ENCODE results near the gene CD22.

Gene CD22

DNA sequence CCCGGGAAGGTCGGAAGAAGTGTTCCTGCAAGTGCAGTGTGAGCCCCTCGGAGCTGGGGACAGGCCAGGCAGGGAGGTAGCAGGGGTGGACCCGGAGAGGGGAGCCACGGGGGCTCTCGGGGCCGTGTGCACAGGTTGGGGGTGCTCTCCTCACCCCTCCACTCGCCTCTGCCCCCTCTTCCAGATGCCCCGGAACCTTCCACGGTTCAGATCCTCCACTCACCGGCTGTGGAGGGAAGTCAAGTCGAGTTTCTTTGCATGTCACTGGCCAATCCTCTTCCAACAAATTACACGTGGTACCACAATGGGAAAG is 9.0 kb downstream of the CD22 start:
- DNase-seq: no peak
- no peak overlapping the region for H3K27ac ChIP-seq (ENCODE audit: low read length, poor library complexity, severe bottlenecking)
- H4K8ac ChIP-seq (ENCODE audit: low read length): no peak overlapping the region
- no peak overlapping the region for H2BK5ac ChIP-seq (ENCODE audit: low read depth, low read length, poor library complexity, severe bottlenecking)
- no peak overlapping the region for H3K4me2 ChIP-seq (ENCODE audit: low read length, poor library complexity, severe bottlenecking)
- H3K79me1 ChIP-seq (replicated peaks; ENCODE audit: low read length, poor library complexity, severe bottlenecking): no peaks in the 10 kb centered on the region
- H2BK15ac ChIP-seq (ENCODE audit: low read depth, poor library complexity, severe bottlenecking): no peak overlapping the region
- H4K91ac ChIP-seq (ENCODE audit: low read length): no peak overlapping the region
- no peak overlapping the region for H3K4ac ChIP-seq (ENCODE audit: low read depth in 1 of 2, low read length in 2 of 2)
- WGBS: 84% methylated on average over 12 of the region's 13 CpGs
- H2BK12ac ChIP-seq (ENCODE audit: low read length in 2 of 2): no peak overlapping the region
- no peak overlapping the region for H3K4me3 ChIP-seq (ENCODE audit: insufficient read depth in 1 of 2, low read depth in 1 of 2, low read length in 2 of 2)
- H3K23ac ChIP-seq (ENCODE audit: low read length in 2 of 2): no peak overlapping the region
- H3K27me3 ChIP-seq (ENCODE audit: control insufficient read depth in 1 of 2, insufficient read depth in 1 of 2, low read length in 2 of 2): peaks cover 0 to 38% of the 10 kb centered on the region in 2 experiments
- H3K4me1 ChIP-seq (ENCODE audit: control insufficient read depth, insufficient read depth, low read depth, low read length): no peaks in the 10 kb centered on the region
- no peak overlapping the region for H2AFZ ChIP-seq (ENCODE audit: low read depth, low read length)
- no peak overlapping the region for H3K18ac ChIP-seq (ENCODE audit: low read depth in 1 of 2, low read length in 2 of 2)
- H3K36me3 ChIP-seq (ENCODE audit: control insufficient read depth in 1 of 2, insufficient read depth in 2 of 2, low read depth in 1 of 2, low read length in 2 of 2): no peaks in the 10 kb centered on the region
- H3K9me3 ChIP-seq (ENCODE audit: control insufficient read depth, low read length): no peaks in the 10 kb centered on the region
- no peak overlapping the region for H3K9ac ChIP-seq (ENCODE audit: low read length)
- H2BK120ac ChIP-seq (ENCODE audit: low read depth, low read length): no peak overlapping the region
- H3K14ac ChIP-seq (ENCODE audit: low read length in 2 of 2): no peak overlapping the region
- H2AK5ac ChIP-seq (ENCODE audit: low read length, severe bottlenecking): no peak overlapping the region

- Histone ChIP-seq H3K79me1 (replicated peaks; ENCODE audit: low read length, poor library complexity, severe bottlenecking) (no peaks in the 10 kb centered on the region), H3K9me3 (ENCODE audit: control insufficient read depth, low read length) (no peaks in the 10 kb centered on the region), H3K4me2 (ENCODE audit: low read length, poor library complexity, severe bottlenecking) (no peak overlapping the region), H2AK5ac (ENCODE audit: low read length, severe bottlenecking) (no peak overlapping the region), H2BK12ac (ENCODE audit: low read length in 2 of 2) (no peak overlapping the region), H3K36me3 (ENCODE audit: control insufficient read depth in 1 of 2, insufficient read depth in 2 of 2, low read depth in 1 of 2, low read length in 2 of 2) (no peaks in the 10 kb centered on the region), H2BK15ac (ENCODE audit: low read depth, poor library complexity, severe bottlenecking) (no peak overlapping the region), H4K91ac (ENCODE audit: low read length) (no peak overlapping the region), H2AFZ (ENCODE audit: low read depth, low read length) (no peak overlapping the region), H3K9ac (ENCODE audit: low read length) (no peak overlapping the region), H2BK5ac (ENCODE audit: low read depth, low read length, poor library complexity, severe bottlenecking) (no peak overlapping the region), H4K8ac (ENCODE audit: low read length) (no peak overlapping the region), H3K27ac (ENCODE audit: low read length, poor library complexity, severe bottlenecking) (no peak overlapping the region), H3K23ac (ENCODE audit: low read length in 2 of 2) (no peak overlapping the region), H3K4ac (ENCODE audit: low read depth in 1 of 2, low read length in 2 of 2) (no peak overlapping the region), H2BK120ac (ENCODE audit: low read depth, low read length) (no peak overlapping the region), H3K27me3 (ENCODE audit: control insufficient read depth in 1 of 2, insufficient read depth in 1 of 2, low read length in 2 of 2) (peaks cover 0 to 41% of the 10 kb centered on the region in 2 experiments), H3K4me1 (ENCODE audit: control insufficient read depth, insufficient read depth, low read depth, low read length) (no peaks in the 10 kb centered on the region), H3K14ac (ENCODE audit: low read length in 2 of 2) (no peak overlapping the region), H3K4me3 (ENCODE audit: insufficient read depth in 1 of 2, low read depth in 1 of 2, low read length in 2 of 2) (no peak overlapping the region), H3K18ac (ENCODE audit: low read depth in 1 of 2, low read length in 2 of 2) (no peak overlapping the region)
- no peak for DNase-seq
- WGBS: 89% methylated on average over 11 of the region's 11 CpGs
Observed at GRCh38 chr19:35340431-35340830, 11.4 kb downstream of the CD22 start.

- Histone ChIP-seq H3K23ac (ENCODE audit: low read length in 2 of 2) (no peak overlapping the region), H2BK12ac (ENCODE audit: low read length in 2 of 2) (no peak overlapping the region), H3K9me3 (ENCODE audit: control insufficient read depth, low read length) (no peaks in the 10 kb centered on the region), H3K4ac (ENCODE audit: low read depth in 1 of 2, low read length in 2 of 2) (no peak overlapping the region), H2BK5ac (ENCODE audit: low read depth, low read length, poor library complexity, severe bottlenecking) (no peak overlapping the region), H2AFZ (ENCODE audit: low read depth, low read length) (no peak overlapping the region), H2BK120ac (ENCODE audit: low read depth, low read length) (no peak overlapping the region), H3K9ac (ENCODE audit: low read length) (no peak overlapping the region), H3K27ac (ENCODE audit: low read length, poor library complexity, severe bottlenecking) (no peak overlapping the region), H3K14ac (ENCODE audit: low read length in 2 of 2) (no peak overlapping the region), H4K8ac (ENCODE audit: low read length) (no peak overlapping the region), H3K18ac (ENCODE audit: low read depth in 1 of 2, low read length in 2 of 2) (no peak overlapping the region), H3K4me2 (ENCODE audit: low read length, poor library complexity, severe bottlenecking) (no peak overlapping the region), H2BK15ac (ENCODE audit: low read depth, poor library complexity, severe bottlenecking) (no peak overlapping the region), H2AK5ac (ENCODE audit: low read length, severe bottlenecking) (no peak overlapping the region), H3K27me3 (ENCODE audit: control insufficient read depth in 1 of 2, insufficient read depth in 1 of 2, low read length in 2 of 2) (peaks cover 0 to 47% of the 10 kb centered on the region in 2 experiments), H3K4me3 (ENCODE audit: insufficient read depth in 1 of 2, low read depth in 1 of 2, low read length in 2 of 2) (no peak overlapping the region), H3K4me1 (ENCODE audit: control insufficient read depth, insufficient read depth, low read depth, low read length) (no peaks in the 10 kb centered on the region), H4K91ac (ENCODE audit: low read length) (no peak overlapping the region), H3K36me3 (ENCODE audit: control insufficient read depth in 1 of 2, insufficient read depth in 2 of 2, low read depth in 1 of 2, low read length in 2 of 2) (no peaks in the 10 kb centered on the region), H3K79me1 (replicated peaks; ENCODE audit: low read length, poor library complexity, severe bottlenecking) (no peaks in the 10 kb centered on the region)
- DNase-seq: no peak
- 71% methylated on average over 16 of the region's 16 CpGs for WGBS
Observed at GRCh38 chr19:35341006-35341405, 12.0 kb downstream of the CD22 start.

- Histone ChIP-seq H4K91ac (ENCODE audit: low read length) (no peak overlapping the region), H3K4me1 (ENCODE audit: control insufficient read depth, insufficient read depth, low read depth, low read length) (no peaks in the 10 kb centered on the region), H3K23ac (ENCODE audit: low read length in 2 of 2) (no peak overlapping the region), H3K4me2 (ENCODE audit: low read length, poor library complexity, severe bottlenecking) (no peak overlapping the region), H2BK120ac (ENCODE audit: low read depth, low read length) (no peak overlapping the region), H2AK5ac (ENCODE audit: low read length, severe bottlenecking) (no peak overlapping the region), H3K27ac (ENCODE audit: low read length, poor library complexity, severe bottlenecking) (no peak overlapping the region), H2BK5ac (ENCODE audit: low read depth, low read length, poor library complexity, severe bottlenecking) (no peak overlapping the region), H3K4me3 (ENCODE audit: insufficient read depth in 1 of 2, low read depth in 1 of 2, low read length in 2 of 2) (no peak overlapping the region), H3K27me3 (ENCODE audit: control insufficient read depth in 1 of 2, insufficient read depth in 1 of 2, low read length in 2 of 2) (peaks cover 0 to 51% of the 10 kb centered on the region in 2 experiments), H3K14ac (ENCODE audit: low read length in 2 of 2) (no peak overlapping the region), H2BK12ac (ENCODE audit: low read length in 2 of 2) (no peak overlapping the region), H3K4ac (ENCODE audit: low read depth in 1 of 2, low read length in 2 of 2) (no peak overlapping the region), H3K9ac (ENCODE audit: low read length) (no peak overlapping the region), H4K8ac (ENCODE audit: low read length) (no peak overlapping the region), H2BK15ac (ENCODE audit: low read depth, poor library complexity, severe bottlenecking) (no peak overlapping the region), H2AFZ (ENCODE audit: low read depth, low read length) (no peak overlapping the region), H3K79me1 (replicated peaks; ENCODE audit: low read length, poor library complexity, severe bottlenecking) (no peaks in the 10 kb centered on the region), H3K36me3 (ENCODE audit: control insufficient read depth in 1 of 2, insufficient read depth in 2 of 2, low read depth in 1 of 2, low read length in 2 of 2) (no peaks in the 10 kb centered on the region), H3K18ac (ENCODE audit: low read depth in 1 of 2, low read length in 2 of 2) (no peak overlapping the region), H3K9me3 (ENCODE audit: control insufficient read depth, low read length) (no peaks in the 10 kb centered on the region)
- no peak for DNase-seq
- WGBS: 89% methylated on average over 14 of the region's 14 CpGs
Observed at GRCh38 chr19:35341565-35342225, 12.7 kb downstream of the CD22 start.
